ENCODE data around the gene SSH3. TPM values are rescaled to one million over a fixed set of nuclear protein-coding genes. Genes with fewer than 3 reads are reported as not detected.

SSH3 gene
- total and polyA plus RNA-seq, 2 of the 8 experiments (the other 6 are each of a cell fraction or from before 2014, with no cell fraction given) = 16.9 to 19.8 TPM

- Histone ChIP-seq H4K5ac (ENCODE audit: insufficient read length, low read depth, low read length) (no peak overlapping the region), H3K14ac (ENCODE audit: insufficient read length) (no peak overlapping the region), H4K91ac (replicated peaks; ENCODE audit: insufficient read length, low read length) (no peak overlapping the region), H3K56ac (replicated peaks; ENCODE audit: insufficient read length, low read depth, low read length) (no peak overlapping the region), H3K36me3 (ENCODE audit: control insufficient read depth in 2 of 4, insufficient read depth in 4 of 4, low read length in 3 of 4) (peaks cover 0 to 4% (median 0%) of the 10 kb centered on the region in 4 experiments; a peak in 2 of 8 replicates), H3K79me1 (ENCODE audit: low read depth, low read length) (no peaks in the 10 kb centered on the region), H3K9me3 (ENCODE audit: insufficient read depth in 2 of 2, low read depth in 1 of 2, low read length in 1 of 2) (no peaks in the 10 kb centered on the region), H3K4ac (replicated peaks; ENCODE audit: insufficient read length, low read depth, low read length) (no peak overlapping the region), H3K18ac (ENCODE audit: extremely low read depth, low read length) (no peak overlapping the region), H2AK5ac (ENCODE audit: low read depth, low read length) (no peak overlapping the region), H2BK15ac (ENCODE audit: low read length) (no peak overlapping the region), H3K79me2 (ENCODE audit: control insufficient read depth in 1 of 2, insufficient read depth in 2 of 2, low read length in 2 of 2) (no peaks in the 10 kb centered on the region), H3K23ac (ENCODE audit: insufficient read length) (no peak overlapping the region), H3K27ac (ENCODE audit: low read depth, low read length) (no peak overlapping the region), H4K8ac (ENCODE audit: extremely low read depth, insufficient read depth, low read length) (no peak overlapping the region), H2BK120ac (replicated peaks; ENCODE audit: low read depth, low read length) (no peak overlapping the region), H2AFZ (ENCODE audit: low read length) (no peak overlapping the region), H4K20me1 (replicated peaks in 1 of 2; ENCODE audit: control insufficient read depth in 1 of 2, insufficient read depth in 2 of 2, low read length in 2 of 2) (peaks cover 0 to 2% of the 10 kb centered on the region in 2 experiments), H2BK20ac (ENCODE audit: low read length) (no peak overlapping the region), H3K4me1 (replicated peaks in 1 of 4; ENCODE audit: control insufficient read depth in 3 of 4, insufficient read depth in 4 of 4, low read length in 3 of 4) (no peaks in the 10 kb centered on the region; a peak in 1 of 7 replicates), H3K4me2 (ENCODE audit: insufficient read depth in 1 of 2, low read depth in 2 of 2, low read length in 2 of 2) (no peak overlapping the region), H3K23me2 (ENCODE audit: low read depth, low read length) (no peaks in the 10 kb centered on the region), H3K9ac (replicated peaks in 1 of 4; ENCODE audit: extremely low read depth in 1 of 4, low read depth in 3 of 4, low read length in 3 of 4) (no peak overlapping the region), H2BK5ac (ENCODE audit: low read depth, low read length) (no peak overlapping the region), H3K27me3 (replicated peaks in 1 of 4; ENCODE audit: control insufficient read depth in 3 of 4, extremely low read depth in 1 of 4, insufficient read depth in 3 of 4, low read length in 3 of 4) (no peaks in the 10 kb centered on the region; a peak in 1 of 7 replicates), H3K4me3 (ENCODE audit: extremely low read depth in 1 of 4, insufficient read depth in 2 of 4, low read depth in 3 of 4, low read length in 4 of 4) (no peak overlapping the region), H2BK12ac (ENCODE audit: low read depth, low read length) (no peak overlapping the region)
- 89% methylated on average over 14 of the region's 15 CpGs; no CpG with 5 or more reads in 1 of the 2 experiments for WGBS, 2 experiments (ENCODE audit: extremely low coverage in 1 of 2, insufficient coverage in 1 of 2, insufficient read length in 1 of 2, insufficient replicate concordance in 2 of 2, low coverage in 1 of 2, low lambda C conversion rate in 2 of 2, missing lambda C conversion rate in 1 of 2)
- CTCF ChIA-PET (ENCODE audit: partially characterized antibody) = interaction anchor here (0.7 to 2.1 kb wide), 11 partner anchors 10 to 1148 kb away, joined by 3 to 7 read pairs (median 4); partner anchors contain the start of gene ANKRD13D
- FAIRE-seq = no peak
- POLR2A ChIA-PET (ENCODE audit: partially characterized antibody) = interaction anchor here (0.5 to 1.4 kb wide), 3 partner anchors 11 to 407 kb away, joined by 3 to 4 read pairs (median 3); no protein-coding TSS in a partner anchor
- no peak for TF ChIP-seq KDM1A (IDR thresholded peaks at IDR 0.05; ENCODE audit: borderline replicate concordance, low read length)
- peak in 2 of 3 experiments; percentile 21 to 23; a peak in 2 of 4 replicates for TF ChIP-seq CTCF (IDR thresholded peaks at IDR 0.05; ENCODE audit: control extremely low read depth in 1 of 3, insufficient read depth in 1 of 3, low read depth in 1 of 3, low read length in 3 of 3)
- no peak; a peak in 1 of 4 replicates for TF ChIP-seq RAD21 (IDR thresholded peaks at IDR 0.05 in 1 of 2, conservative IDR thresholded peaks at IDR 0.05 in 1 of 2; ENCODE audit: low read depth in 2 of 2, low read length in 2 of 2)
- TF ChIP-seq EZH2 (IDR thresholded peaks at IDR 0.05; ENCODE audit: low read depth, low read length, severe bottlenecking) = no peak
- no peak for TF ChIP-seq SP4 (IDR thresholded peaks at IDR 0.05; ENCODE audit: low read length)
- TF ChIP-seq ASH2L (IDR thresholded peaks at IDR 0.05; ENCODE audit: low read length) = no peak
- no peak for TF ChIP-seq TAF7 (optimal IDR thresholded peaks at IDR 0.05; ENCODE audit: borderline replicate concordance, low read depth, low read length)
- no peak for DNase-seq (ENCODE audit: low read depth in 1 of 2, low spot score in 2 of 2)
Observed at GRCh38 chr11:67311556-67312082, 8.3 kb downstream of the SSH3 start.
